K562 (cell line): ENCODE data around the gene PPP2R2D. TPM values are rescaled to one million over a fixed set of nuclear protein-coding genes. Genes with fewer than 3 reads are reported as not detected.

Experiments used
- ATAC-seq: fragments of 200-7000 bp; cut with Tn5 transposase; 3 replicates; pipeline ENCODE4 v1.9.1; 2020; ENCODE audit warnings: moderate library complexity
- BruUV-seq: library from RNA; stranded (reverse); fragments of 400-500 nt; replicated peaks from 2 replicates; lab custom pipeline; 2021; lab: Mats Ljungman, UMichigan
- CTCF ChIA-PET: fragments of 300-600 bp; formaldehyde crosslinking; extraction: SDS; loops from one replicate; lab custom pipeline; 2021; ENCODE audit warnings: low intra/inter-chr PET ratio; lab: Yijun Ruan, JAX
- POLR2A ChIA-PET: fragments of 300-600, 350-650 bp; sonication (Branson Sonifier 250); formaldehyde crosslinking; extraction: SDS; loops from one replicate; lab custom pipeline; 2021; ENCODE audit warnings: antibody characterized with exemption, inconsistent platforms; lab: Yijun Ruan, JAX
- DNase-seq, 4 experiments: peaks; one replicate each; pipeline versions ENCODE4 v3.0.0 to v3.0.0-alpha.2; 2011 to 2018; ENCODE audit warnings: low spot score in 3 of 4, mixed read lengths in 3 of 4; ENCODE audit errors: extremely low read depth in 1 of 4
- FAIRE-seq: peaks from 2 replicates; lab custom pipeline; 2011; peaks lifted over from hg19 to GRCh38; lab: Jason Lieb, UNC
- H2AFZ ChIP-seq: 2 replicates; pipeline ENCODE4 v1.6.0; 2011; ENCODE audit warnings: low read depth, low read length, control low read depth, inconsistent platforms
- H3K27ac ChIP-seq: fragments of 200-600 bp; 3 replicates; pipeline ENCODE4 v1.8.0; 2011; ENCODE audit warnings: low read depth, mild to moderate bottlenecking, control low read depth, inconsistent platforms, low read length, moderate library complexity, mixed read lengths; ENCODE audit errors: extremely low read depth
- H3K27me3 ChIP-seq, 2 experiments: fragments of 300-600 bp in 1 of 2; 2 replicates in 1 of 2; 3 replicates in 1 of 2; pipeline versions ENCODE4 v1.6.0 to v1.8.0; 2011; ENCODE audit warnings: inconsistent platforms in 2 of 2, low read length in 2 of 2, mild to moderate bottlenecking in 1 of 2, mixed read lengths in 1 of 2, moderate library complexity in 1 of 2; ENCODE audit not compliant: control insufficient read depth in 2 of 2, insufficient read depth in 2 of 2
- H3K36me3 ChIP-seq: fragments of 300-600 bp; 3 replicates; pipeline ENCODE4 v1.8.0; 2011; ENCODE audit warnings: mild to moderate bottlenecking, low read length, inconsistent platforms; ENCODE audit not compliant: control insufficient read depth, insufficient read depth
- H3K4me1 ChIP-seq, 2 experiments: fragments of 200-600 bp in 1 of 2; replicated peaks in 1 of 2; 2 replicates in 1 of 2; 3 replicates in 1 of 2; pipeline versions ENCODE4 v1.5.1 to v1.8.0; 2011; ENCODE audit warnings: inconsistent platforms in 2 of 2, low read length in 2 of 2, mild to moderate bottlenecking in 1 of 2, mixed read lengths in 1 of 2, moderate library complexity in 1 of 2; ENCODE audit not compliant: control insufficient read depth in 2 of 2, insufficient read depth in 2 of 2
- H3K4me2 ChIP-seq: 2 replicates; pipeline ENCODE4 v1.6.1; 2011; ENCODE audit warnings: low read length, control low read depth, inconsistent platforms, mixed read lengths; ENCODE audit not compliant: insufficient read depth
- H3K4me3 ChIP-seq: fragments of 200-600 bp; sonication (generic), shearing (Covaris generic); 2 replicates; pipeline ENCODE4 v1.5.1; 2016; ENCODE audit warnings: control low read depth, inconsistent platforms
- H3K79me2 ChIP-seq: fragments of 200-600 bp; 3 replicates; pipeline ENCODE4 v1.8.0; 2011; ENCODE audit warnings: low read length, inconsistent platforms; ENCODE audit not compliant: control insufficient read depth, insufficient read depth
- H3K9ac ChIP-seq, 2 experiments: 2 replicates each; pipeline versions ENCODE4 v1.6.0 to v1.6.1; 2011; ENCODE audit warnings: low read depth in 2 of 2, low read length in 2 of 2, control low read depth in 1 of 2, inconsistent platforms in 1 of 2, mild to moderate bottlenecking in 1 of 2, mixed read lengths in 1 of 2; ENCODE audit not compliant: insufficient read depth in 1 of 2
- H3K9me1 ChIP-seq: one replicate; pipeline ENCODE4 v1.6.0; 2011; ENCODE audit warnings: inconsistent platforms, mild to moderate bottlenecking, low read length, moderate library complexity; ENCODE audit not compliant: control insufficient read depth, insufficient read depth
- H3K9me3 ChIP-seq: replicated peaks from 2 replicates; pipeline ENCODE4 v1.5.1; 2011; ENCODE audit warnings: low read depth, low read length, inconsistent platforms; ENCODE audit not compliant: control insufficient read depth, insufficient read depth
- H4K20me1 ChIP-seq: replicated peaks from 2 replicates; pipeline ENCODE4 v1.6.1; 2011; ENCODE audit warnings: low read length, inconsistent platforms, mixed read lengths; ENCODE audit not compliant: control insufficient read depth, insufficient read depth
- GATAD2B ChIP-seq: fragments of 450-650 bp; IDR thresholded peaks from 2 replicates; pipeline ENCODE4 v1.6.1; 2017; ENCODE audit warnings: mild to moderate bottlenecking, borderline replicate concordance
- KAT2B ChIP-seq: IDR thresholded peaks from one replicate; pipeline ENCODE4 v1.6.1; 2012; ENCODE audit warnings: low read depth, mild to moderate bottlenecking, control low read depth, inconsistent platforms, low read length, moderate library complexity
- MCM3 ChIP-seq: fragments of 450-650 bp; IDR thresholded peaks from 2 replicates; pipeline ENCODE4 v1.6.1; 2016
- RAD51 ChIP-seq: fragments of 450-650 bp; IDR thresholded peaks from 2 replicates; pipeline ENCODE4 v1.7.1; 2016; ENCODE audit warnings: low read depth, mild to moderate bottlenecking, borderline replicate concordance
- TEAD4 ChIP-seq, 2 experiments: sonication (generic) in 1 of 2; formaldehyde crosslinking in 1 of 2; IDR thresholded peaks; 2 replicates each; pipeline versions ENCODE4 v1.6.1 to v1.8.0; 2012 to 2022; ENCODE audit warnings: borderline replicate concordance in 1 of 2, inconsistent platforms in 1 of 2, low read length in 1 of 2, mild to moderate bottlenecking in 1 of 2, missing genetic modification reagents in 1 of 2
- YY1 ChIP-seq, 3 experiments: IDR thresholded peaks; 2 replicates each; pipeline ENCODE4 v1.6.1; 2011; ENCODE audit warnings: low read length in 2 of 3, mild to moderate bottlenecking in 2 of 3, moderate library complexity in 2 of 3, borderline replicate concordance in 1 of 3, control low read depth in 1 of 3, low read depth in 1 of 3; ENCODE audit not compliant: insufficient read depth in 3 of 3, insufficient replicate concordance in 2 of 3, control insufficient read depth in 1 of 3, insufficient read length in 1 of 3; ENCODE audit errors: extremely low read depth in 1 of 3
- ZNF121 ChIP-seq: sonication (generic); formaldehyde crosslinking; conservative IDR thresholded peaks from 2 replicates; pipeline ENCODE4 v1.8.0; 2022; ENCODE audit warnings: missing genetic modification reagents
- ZNF398 ChIP-seq: fragments of 250-450 bp; sonication (Bioruptor Pico); IDR thresholded peaks from 2 replicates; pipeline ENCODE4 v1.8.0; 2021; ENCODE audit warnings: moderate library complexity, mild to moderate bottlenecking, inconsistent platforms
- ZNF644 ChIP-seq: fragments of 200-800 bp; sonication (Bioruptor generic); IDR thresholded peaks from 2 replicates; pipeline ENCODE4 v1.6.1; 2016; ENCODE audit warnings: low read depth, missing genetic modification characterization, missing compliant biosample characterization
- WGBS: fragments of 100-300 bp; shearing (Covaris generic); methylation state at CpG from one replicate; pipeline ENCODE4 v1.1.6; 2016; ENCODE audit warnings: low coverage, mixed read lengths; ENCODE audit not compliant: insufficient coverage; ENCODE audit errors: missing lambda C conversion rate; 5-methylcytosine and 5-hydroxymethylcytosine counted together
- in situ Hi-C: fragments of 300-500 bp; cut with MboI; formaldehyde crosslinking; loops from 4 replicates; pipeline ENCODE4 v1.15.0; 2018; ENCODE audit warnings: inconsistent platforms, mixed read lengths
- intact Hi-C: fragments of 100-400 bp; cut with micrococcal nuclease; formaldehyde crosslinking; loops from 2 replicates; pipeline ENCODE4 v1.14.2; 2022
- polyA plus RNA-seq, 8 experiments: library from polyadenylated mRNA; depleted of rRNA in 4 of 8; stranded (reverse) in 5 of 8; unstranded in 3 of 8; fragments of >200 nt; fragmentation: Nextera tagmentation in 2 of 8; fragmentation: Illumina TruSeq in 1 of 8; extraction: Ambion mirVana in 2 of 8; extraction: Trizol in 1 of 8; gene quantifications; 2 replicates each; pipeline versions ENCODE4 v1.2.1 to v1.2.3, GENCODE V29; 2011 to 2014; ENCODE audit warnings: inconsistent platforms in 1 of 8, missing spikeins in 1 of 8
- total RNA-seq, 7 experiments: library from RNA; depleted of rRNA in 6 of 7; stranded (reverse); fragments of >200 nt in 6 of 7; fragmentation: Illumina TruSeq in 2 of 7; extraction: Trizol in 2 of 7; gene quantifications; 2 replicates each; pipeline versions ENCODE4 v1.2.1 to v1.2.3, GENCODE V29; 2011 to 2021; ENCODE audit warnings: low replicate concordance in 1 of 7
- TF ChIP-seq, protein P1 (sequence below): fragments of 250-450 bp; sonication (Bioruptor Pico); IDR thresholded peaks from 2 replicates; pipeline ENCODE4 v1.8.0; 2021; ENCODE audit warnings: moderate library complexity, mild to moderate bottlenecking, inconsistent platforms
- TF ChIP-seq, protein P2 (sequence below): fragments of 250-450 bp; sonication (Bioruptor Pico); IDR thresholded peaks from 2 replicates; pipeline ENCODE4 v1.4.0; 2020; ENCODE audit warnings: mild to moderate bottlenecking, moderate library complexity

The PPP2R2D gene
- total and polyA plus RNA-seq, 9 of the 15 experiments (the other 6 are each of a cell fraction or from before 2014, with no cell fraction given) = 1.9 to 37.0 (median 26.8) TPM

DNA sequence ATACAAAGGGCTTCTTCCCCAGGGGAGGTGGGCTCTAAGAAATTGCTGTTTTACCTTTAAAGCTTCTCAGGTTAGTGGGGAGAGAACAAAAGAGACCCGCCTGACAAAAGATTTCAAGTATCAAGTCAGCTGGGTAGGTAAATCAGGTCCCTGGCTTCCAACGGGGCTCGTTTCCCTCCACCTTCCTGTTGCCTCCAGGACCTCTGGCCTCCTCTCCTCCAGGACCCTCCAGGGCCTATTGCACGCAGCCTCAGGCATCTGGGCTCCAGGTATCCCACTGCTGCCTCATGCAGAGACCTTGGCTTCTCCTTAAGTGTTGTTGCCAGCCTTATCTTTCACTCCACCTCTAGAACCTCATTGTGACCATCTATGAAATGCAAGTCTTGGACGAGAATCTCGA is 78.0 kb downstream of the PPP2R2D start:
- DNase-seq (no peak), ATAC-seq (no peak), FAIRE-seq (no peak)
- CTCF ChIA-PET = no interaction called here
- peak overlapping the region; percentile 19 to 62; a peak in 1 of 4 replicates for H3K9ac ChIP-seq
- peak overlapping the region; percentile 81 for H3K4me2 ChIP-seq
- H3K27me3 ChIP-seq = no peaks in the 10 kb centered on the region
- TF ChIP-seq, protein P1, sequence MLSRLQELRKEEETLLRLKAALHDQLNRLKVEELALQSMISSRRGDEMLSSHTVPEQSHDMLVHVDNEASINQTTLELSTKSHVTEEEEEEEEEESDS (CRISPR knock-in tag) = no peak
- H3K36me3 ChIP-seq = peaks cover 47% of the 10 kb centered on the region
- H3K79me2 ChIP-seq = peaks cover 88% of the 10 kb centered on the region
- intact Hi-C loops = no loop called here
- peaks cover 4% of the 10 kb centered on the region for H3K9me1 ChIP-seq
- 77% methylated on average over 5 of the region's 6 CpGs for WGBS
- H2AFZ ChIP-seq = no peak overlapping the region
- no peak overlapping the region for H3K4me3 ChIP-seq
- POLR2A ChIA-PET = no interaction called here
- H3K27ac ChIP-seq = no peak overlapping the region; the same call in 2 of the 3 replicates
- no TSS peak for BruUV-seq
- in situ Hi-C loops = no loop called here
- H3K4me1 ChIP-seq = peaks cover 30 to 35% of the 10 kb centered on the region in 2 experiments; a peak in 4 of 5 replicates
- H3K9me3 ChIP-seq = no peaks in the 10 kb centered on the region
- H4K20me1 ChIP-seq = peaks cover 35% of the 10 kb centered on the region

GRCh38 chr10:131979336-131979735 is 78.5 kb downstream of the PPP2R2D start:
- ChIA-PET POLR2A (no interaction called here), CTCF (no interaction called here)
- Histone ChIP-seq H3K9me3 (no peaks in the 10 kb centered on the region), H3K27ac (peak overlapping the region; percentile 45; the same call in 1 of the 3 replicates), H3K36me3 (peaks cover 42% of the 10 kb centered on the region), H3K27me3 (no peaks in the 10 kb centered on the region), H3K9ac (peak overlapping the region; percentile 62 to 89; a peak in 3 of 4 replicates), H3K4me3 (peak overlapping the region; percentile 39), H3K4me2 (peak overlapping the region; percentile 81), H3K9me1 (peaks cover 4% of the 10 kb centered on the region), H3K4me1 (peaks cover 30 to 35% of the 10 kb centered on the region in 2 experiments; a peak in 4 of 5 replicates), H4K20me1 (peaks cover 35% of the 10 kb centered on the region), H3K79me2 (peaks cover 84% of the 10 kb centered on the region), H2AFZ (no peak overlapping the region)
- BruUV-seq = no TSS peak
- intact Hi-C loops (no loop called here), in situ Hi-C loops (no loop called here)
- ATAC-seq = no peak
- DNase-seq = no peak
- WGBS = 47% methylated on average over 4 of the region's 7 CpGs
- peak; percentile 11 for FAIRE-seq
- TF ChIP-seq, protein P2, sequence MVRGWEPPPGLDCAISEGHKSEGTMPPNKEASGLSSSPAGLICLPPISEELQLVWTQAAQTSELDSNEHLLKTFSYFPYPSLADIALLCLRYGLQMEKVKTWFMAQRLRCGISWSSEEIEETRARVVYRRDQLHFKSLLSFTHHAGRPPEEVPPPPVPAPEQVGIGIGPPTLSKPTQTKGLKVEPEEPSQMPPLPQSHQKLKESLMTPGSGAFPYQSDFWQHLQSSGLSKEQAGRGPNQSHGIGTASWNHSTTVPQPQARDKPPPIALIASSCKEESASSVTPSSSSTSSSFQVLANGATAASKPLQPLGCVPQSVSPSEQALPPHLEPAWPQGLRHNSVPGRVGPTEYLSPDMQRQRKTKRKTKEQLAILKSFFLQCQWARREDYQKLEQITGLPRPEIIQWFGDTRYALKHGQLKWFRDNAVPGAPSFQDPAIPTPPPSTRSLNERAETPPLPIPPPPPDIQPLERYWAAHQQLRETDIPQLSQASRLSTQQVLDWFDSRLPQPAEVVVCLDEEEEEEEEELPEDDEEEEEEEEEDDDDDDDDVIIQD (CRISPR knock-in tag) = no peak
- TF ChIP-seq ZNF398 = no peak
- TF ChIP-seq MCM3 = no peak
- no peak for TF ChIP-seq GATAD2B
- no peak for TF ChIP-seq YY1 (IDR thresholded peaks at IDR 0.05; ENCODE audit: borderline replicate concordance in 1 of 3, control insufficient read depth in 1 of 3, extremely low read depth in 1 of 3, insufficient read depth in 3 of 3, insufficient read length in 1 of 3, insufficient replicate concordance in 2 of 3, low read depth in 1 of 3, low read length in 2 of 3)
- TF ChIP-seq ZNF644 = no peak
- TF ChIP-seq TEAD4 (IDR thresholded peaks at IDR 0.05; ENCODE audit: low read length) = no peak
- TF ChIP-seq TEAD4 (CRISPR knock-in tag; IDR thresholded peaks at IDR 0.05; ENCODE audit: borderline replicate concordance) = no peak
- TF ChIP-seq KAT2B = no peak
- no peak for TF ChIP-seq ZNF121 (CRISPR knock-in tag)
- TF ChIP-seq RAD51 = no peak
